Endothelial cell (in vitro differentiated cells): ENCODE measurements around the gene FBXW8. TPM values are rescaled to one million over a fixed set of nuclear protein-coding genes. Genes with fewer than 3 reads are reported as not detected.

Experiments used
- DNase-seq: peaks from one replicate; pipeline ENCODE4 v3.0.0; 2021; ENCODE audit warnings: low spot score
- H3K27ac Mint-ChIP-seq: one replicate; pipeline ENCODE4 v1.8.0; 2021; ENCODE audit warnings: mixed read lengths, inconsistent platforms; ENCODE audit not compliant: unreplicated experiment
- H3K27me3 Mint-ChIP-seq: one replicate; pipeline ENCODE4 v1.8.0; 2021; ENCODE audit warnings: mild to moderate bottlenecking, moderate library complexity, mixed read lengths, inconsistent platforms; ENCODE audit not compliant: unreplicated experiment
- H3K36me3 Mint-ChIP-seq: one replicate; pipeline ENCODE4 v1.8.0; 2021; ENCODE audit warnings: mild to moderate bottlenecking, low read depth, mixed read lengths, inconsistent platforms; ENCODE audit not compliant: unreplicated experiment
- H3K4me1 Mint-ChIP-seq: one replicate; pipeline ENCODE4 v1.8.0; 2021; ENCODE audit warnings: mild to moderate bottlenecking, mixed read lengths, inconsistent platforms; ENCODE audit not compliant: unreplicated experiment
- H3K4me3 Mint-ChIP-seq: one replicate; pipeline ENCODE4 v1.8.0; 2021; ENCODE audit warnings: mild to moderate bottlenecking, mixed read lengths, inconsistent platforms; ENCODE audit not compliant: unreplicated experiment
- H3K9me3 Mint-ChIP-seq: one replicate; pipeline ENCODE4 v1.8.0; 2021; ENCODE audit warnings: mixed read lengths, inconsistent platforms; ENCODE audit not compliant: unreplicated experiment
- CTCF ChIP-seq: fragments of 200-600 bp; sonication (generic); IDR thresholded peaks from one replicate; pipeline ENCODE4 v1.5.0; 2021; ENCODE audit warnings: antibody characterized with exemption; ENCODE audit not compliant: unreplicated experiment
- total RNA-seq: library from RNA; stranded (reverse); fragmentation: NEBNext Ultra II Directional; extraction: Animal tissue kit (Norgen Biotek cat#: 25700); gene quantifications from one replicate; pipeline ENCODE4 v1.2.1, GENCODE V29; 2021; ENCODE audit not compliant: unreplicated experiment

FBXW8 gene
- total RNA-seq, 1 donor from 2014 or later: 17.8 TPM

- H3K4me3 Mint-ChIP-seq: no peak overlapping the region
- DNase-seq: no peak
- H3K9me3 Mint-ChIP-seq: no peaks in the 10 kb centered on the region
- peaks cover 18% of the 10 kb centered on the region for H3K4me1 Mint-ChIP-seq
- no peak overlapping the region for H3K27ac Mint-ChIP-seq
- no peaks in the 10 kb centered on the region for H3K27me3 Mint-ChIP-seq
- H3K36me3 Mint-ChIP-seq: peaks cover 9% of the 10 kb centered on the region
- no peak for TF ChIP-seq CTCF
Measured at GRCh38 chr12:116933512-116934246, 22.9 kb downstream of the FBXW8 start.

- no peak overlapping the region for H3K27ac Mint-ChIP-seq
- TF ChIP-seq CTCF: no peak
- no peak overlapping the region for H3K4me3 Mint-ChIP-seq
- H3K27me3 Mint-ChIP-seq: no peaks in the 10 kb centered on the region
- H3K36me3 Mint-ChIP-seq: peaks cover 6% of the 10 kb centered on the region
- no peaks in the 10 kb centered on the region for H3K9me3 Mint-ChIP-seq
- peaks cover 18% of the 10 kb centered on the region for H3K4me1 Mint-ChIP-seq
- DNase-seq: no peak
Measured at GRCh38 chr12:116934908-116935705, 24.4 kb downstream of the FBXW8 start.

- no peak overlapping the region for H3K4me3 Mint-ChIP-seq
- no peaks in the 10 kb centered on the region for H3K9me3 Mint-ChIP-seq
- peaks cover 6% of the 10 kb centered on the region for H3K36me3 Mint-ChIP-seq
- no peak for TF ChIP-seq CTCF
- DNase-seq: no peak
- H3K27me3 Mint-ChIP-seq: no peaks in the 10 kb centered on the region
- H3K4me1 Mint-ChIP-seq: peaks cover 8% of the 10 kb centered on the region
- no peak overlapping the region for H3K27ac Mint-ChIP-seq
Measured at GRCh38 chr12:116937640-116938039, 26.9 kb downstream of the FBXW8 start.

GRCh38 chr12:116939734-116940133, 29.0 kb downstream of the FBXW8 start:
- Mint-ChIP-seq H3K4me3 (no peak overlapping the region), H3K9me3 (no peaks in the 10 kb centered on the region), H3K27ac (no peak overlapping the region), H3K36me3 (peaks cover 21% of the 10 kb centered on the region), H3K27me3 (no peaks in the 10 kb centered on the region), H3K4me1 (peaks cover 3% of the 10 kb centered on the region)
- no peak for DNase-seq
- no peak for TF ChIP-seq CTCF

- no peaks in the 10 kb centered on the region for H3K9me3 Mint-ChIP-seq
- peaks cover 10% of the 10 kb centered on the region for H3K4me1 Mint-ChIP-seq
- no peak overlapping the region for H3K4me3 Mint-ChIP-seq
- no peak overlapping the region for H3K27ac Mint-ChIP-seq
- peaks cover 22% of the 10 kb centered on the region for H3K36me3 Mint-ChIP-seq
- no peak for TF ChIP-seq CTCF
- DNase-seq: no peak
- no peaks in the 10 kb centered on the region for H3K27me3 Mint-ChIP-seq
Measured at GRCh38 chr12:116941188-116941587, 30.4 kb downstream of the FBXW8 start.
